HepG2 (cell line): ENCODE data around the gene PLB1. TPM values are rescaled to one million over a fixed set of nuclear protein-coding genes. Genes with fewer than 3 reads are reported as not detected.

Experiments
- ATAC-seq: fragments of 200-7000 bp; cut with Tn5 transposase; 3 replicates; pipeline ENCODE4 v1.9.1; 2020; ENCODE audit warnings: mild to moderate bottlenecking, moderate library complexity
- BruUV-seq: library from RNA; stranded (reverse); fragments of 400-500 nt; replicated peaks from 2 replicates; lab custom pipeline; 2021; lab: Mats Ljungman, UMichigan
- CTCF ChIA-PET: fragments of 300-600 bp; formaldehyde crosslinking; extraction: SDS; loops from one replicate; lab custom pipeline; 2021; ENCODE audit warnings: low total read pairs, inconsistent platforms, low intra/inter-chr PET ratio; lab: Yijun Ruan, JAX
- POLR2A ChIA-PET: fragments of 350-600 bp; sonication (Branson Sonifier 250); formaldehyde crosslinking; loops from one replicate; lab custom pipeline; 2020; ENCODE audit warnings: antibody characterized with exemption, inconsistent platforms; lab: Yijun Ruan, JAX
- DNase-seq: peaks from one replicate; pipeline ENCODE4 v3.0.0-alpha.2; 2015; ENCODE audit warnings: low spot score
- FAIRE-seq: peaks from 3 replicates; lab custom pipeline; 2011; peaks lifted over from hg19 to GRCh38; lab: Jason Lieb, UNC
- H2AFZ ChIP-seq: one replicate; pipeline ENCODE4 v1.6.1; 2011; ENCODE audit warnings: low read length, inconsistent platforms
- H3K27ac ChIP-seq: fragments of 300-600 bp; 3 replicates; pipeline ENCODE4 v1.8.0; 2011; ENCODE audit warnings: mixed run types, mild to moderate bottlenecking, mixed read lengths, low read length, inconsistent platforms; ENCODE audit not compliant: insufficient read depth; ENCODE audit errors: extremely low read length
- H3K27me3 ChIP-seq, 2 experiments: fragments of 200-600 bp in 1 of 2; 2 replicates in 1 of 2; 3 replicates in 1 of 2; pipeline versions ENCODE4 v1.6.0 to v1.8.0; 2011; ENCODE audit warnings: low read length in 2 of 2, mild to moderate bottlenecking in 2 of 2, moderate library complexity in 2 of 2, inconsistent platforms in 1 of 2; ENCODE audit not compliant: insufficient read depth in 2 of 2, control insufficient read depth in 1 of 2
- H3K36me3 ChIP-seq, 2 experiments: fragments of 200-600 bp in 1 of 2; replicated peaks in 1 of 2; 2 replicates in 1 of 2; 3 replicates in 1 of 2; pipeline versions ENCODE4 v1.5.1 to v1.8.0; 2011; ENCODE audit warnings: low read length in 2 of 2, inconsistent platforms in 1 of 2; ENCODE audit not compliant: insufficient read depth in 2 of 2, control insufficient read depth in 1 of 2
- H3K4me1 ChIP-seq: 2 replicates; pipeline ENCODE4 v1.5.1; 2012; ENCODE audit warnings: low read length, inconsistent platforms; ENCODE audit not compliant: insufficient read depth
- H3K4me2 ChIP-seq: 2 replicates; pipeline ENCODE4 v1.6.0; 2011; ENCODE audit warnings: low read depth, low read length, inconsistent platforms
- H3K4me3 ChIP-seq, 3 experiments: fragments of 200-600 bp in 1 of 3; sonication (generic), shearing (Covaris generic) in 1 of 3; replicated peaks in 1 of 3; 2 replicates each; pipeline ENCODE4 v1.5.1; 2011 to 2016; ENCODE audit warnings: low read length in 3 of 3, inconsistent platforms in 2 of 3, low read depth in 2 of 3, mild to moderate bottlenecking in 2 of 3, control low read depth in 1 of 3, mixed read lengths in 1 of 3; ENCODE audit not compliant: insufficient read depth in 1 of 3
- H3K79me2 ChIP-seq: one replicate; pipeline ENCODE4 v1.6.1; 2011; ENCODE audit warnings: low read length, inconsistent platforms; ENCODE audit not compliant: insufficient read depth
- H3K9ac ChIP-seq: 2 replicates; pipeline ENCODE4 v1.6.0; 2011; ENCODE audit warnings: mild to moderate bottlenecking, low read depth, low read length, inconsistent platforms; ENCODE audit not compliant: insufficient read depth
- H3K9me3 ChIP-seq: 2 replicates; pipeline ENCODE4 v1.5.1; 2012; ENCODE audit warnings: mild to moderate bottlenecking, low read length
- H4K20me1 ChIP-seq: 2 replicates; pipeline ENCODE4 v1.6.0; 2011; ENCODE audit warnings: inconsistent platforms, mild to moderate bottlenecking, low read length, moderate library complexity; ENCODE audit not compliant: insufficient read depth
- DMAP1 ChIP-seq: IDR thresholded peaks from 2 replicates; pipeline ENCODE4 v1.6.1; 2016
- DPF2 ChIP-seq: sonication (generic); formaldehyde crosslinking; IDR thresholded peaks from 2 replicates; pipeline ENCODE4 v1.4.0; 2020; ENCODE audit warnings: mild to moderate bottlenecking, low read depth, missing genetic modification reagents, borderline replicate concordance
- NFRKB ChIP-seq: fragments of 450-650 bp; IDR thresholded peaks from 2 replicates; pipeline ENCODE4 v1.6.1; 2017
- RXRA ChIP-seq: sonication (generic); formaldehyde crosslinking; IDR thresholded peaks from 2 replicates; pipeline ENCODE4 v1.5.1; 2020; ENCODE audit warnings: missing genetic modification reagents
- SALL2 ChIP-seq: sonication (generic); formaldehyde crosslinking; IDR thresholded peaks from 2 replicates; pipeline ENCODE4 v1.8.1; 2023; ENCODE audit warnings: mild to moderate bottlenecking, missing genetic modification reagents, inconsistent platforms
- ZNF274 ChIP-seq: sonication (generic); formaldehyde crosslinking; IDR thresholded peaks from 2 replicates; pipeline ENCODE4 v1.5.1; 2020; ENCODE audit warnings: mild to moderate bottlenecking, missing genetic modification reagents
- ZNF546 ChIP-seq: sonication (generic); formaldehyde crosslinking; conservative IDR thresholded peaks from 2 replicates; pipeline ENCODE4 v1.8.1; 2023; ENCODE audit warnings: mild to moderate bottlenecking, missing genetic modification reagents
- ZNF552 ChIP-seq: sonication (generic); formaldehyde crosslinking; IDR thresholded peaks from 2 replicates; pipeline ENCODE4 v1.9.0; 2022; ENCODE audit warnings: missing genetic modification reagents, mild to moderate bottlenecking, borderline replicate concordance
- ZNF83 ChIP-seq: sonication (generic); formaldehyde crosslinking; IDR thresholded peaks from 2 replicates; pipeline ENCODE4 v1.4.0; 2020; ENCODE audit warnings: missing genetic modification reagents, mild to moderate bottlenecking, borderline replicate concordance
- ZSCAN21 ChIP-seq: sonication (generic); formaldehyde crosslinking; IDR thresholded peaks from 2 replicates; pipeline ENCODE4 v1.8.0; 2022; ENCODE audit warnings: mild to moderate bottlenecking, missing genetic modification reagents, moderate library complexity, borderline replicate concordance
- ZSCAN30 ChIP-seq: sonication (generic); formaldehyde crosslinking; IDR thresholded peaks from 2 replicates; pipeline ENCODE4 v1.5.0; 2020; ENCODE audit warnings: mild to moderate bottlenecking, missing genetic modification reagents
- WGBS: methylation state at CpG from one replicate; pipeline ENCODE4 v1.1.6; 2017; ENCODE audit warnings: low lambda C conversion rate; 5-methylcytosine and 5-hydroxymethylcytosine counted together
- in situ Hi-C: cut with HindIII; loops from 2 replicates; pipeline ENCODE4 v1.10.0; 2017; ENCODE audit warnings: low pct_unique_long_range_greater_than_20kb; ENCODE audit not compliant: extremely low pct_ligation_motif_present
- intact Hi-C: fragments of 100-400 bp; cut with micrococcal nuclease; formaldehyde crosslinking; loops from one replicate; pipeline ENCODE4 v1.10.0; 2022; ENCODE audit not compliant: unreplicated experiment
- polyA plus RNA-seq, 8 experiments: library from polyadenylated mRNA; depleted of rRNA in 3 of 8; stranded (reverse) in 7 of 8; unstranded in 1 of 8; fragments of >200 nt; fragmentation: Illumina TruSeq in 4 of 8; extraction: Trizol in 4 of 8; gene quantifications; 2 replicates each; pipeline versions ENCODE4 v1.2.1 to v1.2.3, GENCODE V29; 2011 to 2016; ENCODE audit warnings: low read depth in 4 of 8, missing spikeins in 1 of 8, mixed read lengths in 1 of 8; ENCODE audit not compliant: insufficient read depth in 1 of 8
- total RNA-seq, 5 experiments: library from RNA; depleted of rRNA; stranded (reverse); fragments of >200 nt; fragmentation: Illumina TruSeq; extraction: Trizol; gene quantifications; 2 replicates each; pipeline ENCODE4 v1.2.3, GENCODE V29; 2016; ENCODE audit warnings: low read depth in 1 of 5
- TF ChIP-seq, protein P1 (sequence below): sonication (generic); formaldehyde crosslinking; IDR thresholded peaks from 2 replicates; pipeline ENCODE4 v1.4.0; 2020; ENCODE audit warnings: missing genetic modification reagents
- TF ChIP-seq, protein P2 (sequence below): sonication (generic); formaldehyde crosslinking; IDR thresholded peaks from 2 replicates; pipeline ENCODE4 v1.4.0; 2020; ENCODE audit warnings: mild to moderate bottlenecking, missing genetic modification reagents
- TF ChIP-seq, protein P3 (sequence below): sonication (generic); formaldehyde crosslinking; IDR thresholded peaks from 2 replicates; pipeline ENCODE4 v1.4.0; 2020; ENCODE audit warnings: missing genetic modification reagents
- TF ChIP-seq, protein P4 (sequence below): sonication (generic); formaldehyde crosslinking; IDR thresholded peaks from 2 replicates; pipeline ENCODE4 v1.4.0; 2020; ENCODE audit warnings: missing genetic modification reagents; ENCODE audit errors: not compliant biosample characterization
- TF ChIP-seq, protein P5 (sequence below): sonication (generic); formaldehyde crosslinking; IDR thresholded peaks from 2 replicates; pipeline ENCODE4 v1.5.0; 2020; ENCODE audit warnings: mild to moderate bottlenecking, low read depth, missing genetic modification reagents, borderline replicate concordance
- TF ChIP-seq, protein P6 (sequence below): sonication (generic); formaldehyde crosslinking; IDR thresholded peaks from 2 replicates; pipeline ENCODE4 v1.8.1; 2023; ENCODE audit warnings: missing genetic modification reagents, mild to moderate bottlenecking, borderline replicate concordance

The PLB1 gene
- total and polyA plus RNA-seq, 2 of the 13 experiments (the other 11 are each of a cell fraction or from before 2014, with no cell fraction given): 0.20 to 1.8 TPM

DNA sequence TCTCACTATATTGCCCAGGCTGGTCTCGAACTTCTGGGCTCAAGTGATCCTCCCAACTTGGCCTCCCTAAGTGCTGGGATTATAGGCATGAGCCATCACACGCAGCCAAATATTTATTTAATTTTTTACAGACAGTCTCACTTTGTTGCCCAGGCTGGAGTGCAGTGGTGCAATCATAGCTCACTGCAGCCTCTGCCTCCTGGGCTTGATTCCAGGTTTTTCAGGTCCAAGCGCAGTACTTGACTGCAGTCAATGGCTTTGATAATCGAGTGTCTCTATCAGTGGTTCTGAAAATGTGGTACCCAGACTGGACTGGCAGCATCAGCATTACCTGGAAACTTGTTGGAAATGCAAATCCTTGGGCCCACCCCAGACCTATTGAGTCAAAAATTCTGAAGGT, 63.1 kb downstream of the PLB1 start:
- H3K27ac ChIP-seq: no peak overlapping the region
- FAIRE-seq: no peak
- in situ Hi-C loops: no loop called here
- H3K27me3 ChIP-seq: no peaks in the 10 kb centered on the region
- H3K79me2 ChIP-seq: no peaks in the 10 kb centered on the region
- intact Hi-C loops: no loop called here
- BruUV-seq: no TSS peak
- H3K4me1 ChIP-seq: no peaks in the 10 kb centered on the region
- ChIA-PET POLR2A (no interaction called here), CTCF (no interaction called here)
- no peak for TF ChIP-seq DPF2 (CRISPR knock-in tag)
- TF ChIP-seq ZSCAN30 (CRISPR knock-in tag): no peak
- no peak for TF ChIP-seq SALL2 (CRISPR knock-in tag)
- TF ChIP-seq, protein P1, sequence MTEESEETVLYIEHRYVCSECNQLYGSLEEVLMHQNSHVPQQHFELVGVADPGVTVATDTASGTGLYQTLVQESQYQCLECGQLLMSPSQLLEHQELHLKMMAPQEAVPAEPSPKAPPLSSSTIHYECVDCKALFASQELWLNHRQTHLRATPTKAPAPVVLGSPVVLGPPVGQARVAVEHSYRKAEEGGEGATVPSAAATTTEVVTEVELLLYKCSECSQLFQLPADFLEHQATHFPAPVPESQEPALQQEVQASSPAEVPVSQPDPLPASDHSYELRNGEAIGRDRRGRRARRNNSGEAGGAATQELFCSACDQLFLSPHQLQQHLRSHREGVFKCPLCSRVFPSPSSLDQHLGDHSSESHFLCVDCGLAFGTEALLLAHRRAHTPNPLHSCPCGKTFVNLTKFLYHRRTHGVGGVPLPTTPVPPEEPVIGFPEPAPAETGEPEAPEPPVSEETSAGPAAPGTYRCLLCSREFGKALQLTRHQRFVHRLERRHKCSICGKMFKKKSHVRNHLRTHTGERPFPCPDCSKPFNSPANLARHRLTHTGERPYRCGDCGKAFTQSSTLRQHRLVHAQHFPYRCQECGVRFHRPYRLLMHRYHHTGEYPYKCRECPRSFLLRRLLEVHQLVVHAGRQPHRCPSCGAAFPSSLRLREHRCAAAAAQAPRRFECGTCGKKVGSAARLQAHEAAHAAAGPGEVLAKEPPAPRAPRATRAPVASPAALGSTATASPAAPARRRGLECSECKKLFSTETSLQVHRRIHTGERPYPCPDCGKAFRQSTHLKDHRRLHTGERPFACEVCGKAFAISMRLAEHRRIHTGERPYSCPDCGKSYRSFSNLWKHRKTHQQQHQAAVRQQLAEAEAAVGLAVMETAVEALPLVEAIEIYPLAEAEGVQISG (CRISPR knock-in tag): no peak
- no peak for TF ChIP-seq DMAP1 (CRISPR knock-in tag)
- no peak for TF ChIP-seq ZNF552 (CRISPR knock-in tag)
- no peak for TF ChIP-seq ZNF546 (CRISPR knock-in tag)
- no peak for TF ChIP-seq NFRKB
- TF ChIP-seq, protein P2, sequence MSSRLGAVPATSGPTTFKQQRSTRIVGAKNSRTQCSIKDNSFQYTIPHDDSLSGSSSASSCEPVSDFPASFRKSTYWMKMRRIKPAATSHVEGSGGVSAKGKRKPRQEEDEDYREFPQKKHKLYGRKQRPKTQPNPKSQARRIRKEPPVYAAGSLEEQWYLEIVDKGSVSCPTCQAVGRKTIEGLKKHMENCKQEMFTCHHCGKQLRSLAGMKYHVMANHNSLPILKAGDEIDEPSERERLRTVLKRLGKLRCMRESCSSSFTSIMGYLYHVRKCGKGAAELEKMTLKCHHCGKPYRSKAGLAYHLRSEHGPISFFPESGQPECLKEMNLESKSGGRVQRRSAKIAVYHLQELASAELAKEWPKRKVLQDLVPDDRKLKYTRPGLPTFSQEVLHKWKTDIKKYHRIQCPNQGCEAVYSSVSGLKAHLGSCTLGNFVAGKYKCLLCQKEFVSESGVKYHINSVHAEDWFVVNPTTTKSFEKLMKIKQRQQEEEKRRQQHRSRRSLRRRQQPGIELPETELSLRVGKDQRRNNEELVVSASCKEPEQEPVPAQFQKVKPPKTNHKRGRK: no peak
- TF ChIP-seq, protein P3, sequence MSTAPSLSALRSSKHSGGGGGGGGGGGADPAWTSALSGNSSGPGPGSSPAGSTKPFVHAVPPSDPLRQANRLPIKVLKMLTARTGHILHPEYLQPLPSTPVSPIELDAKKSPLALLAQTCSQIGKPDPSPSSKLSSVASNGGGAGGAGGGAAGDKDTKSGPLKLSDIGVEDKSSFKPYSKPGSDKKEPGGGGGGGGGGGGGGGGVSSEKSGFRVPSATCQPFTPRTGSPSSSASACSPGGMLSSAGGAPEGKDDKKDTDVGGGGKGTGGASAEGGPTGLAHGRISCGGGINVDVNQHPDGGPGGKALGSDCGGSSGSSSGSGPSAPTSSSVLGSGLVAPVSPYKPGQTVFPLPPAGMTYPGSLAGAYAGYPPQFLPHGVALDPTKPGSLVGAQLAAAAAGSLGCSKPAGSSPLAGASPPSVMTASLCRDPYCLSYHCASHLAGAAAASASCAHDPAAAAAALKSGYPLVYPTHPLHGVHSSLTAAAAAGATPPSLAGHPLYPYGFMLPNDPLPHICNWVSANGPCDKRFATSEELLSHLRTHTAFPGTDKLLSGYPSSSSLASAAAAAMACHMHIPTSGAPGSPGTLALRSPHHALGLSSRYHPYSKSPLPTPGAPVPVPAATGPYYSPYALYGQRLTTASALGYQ (CRISPR knock-in tag): no peak
- no peak for TF ChIP-seq ZSCAN21 (CRISPR knock-in tag)
- TF ChIP-seq, protein P4, sequence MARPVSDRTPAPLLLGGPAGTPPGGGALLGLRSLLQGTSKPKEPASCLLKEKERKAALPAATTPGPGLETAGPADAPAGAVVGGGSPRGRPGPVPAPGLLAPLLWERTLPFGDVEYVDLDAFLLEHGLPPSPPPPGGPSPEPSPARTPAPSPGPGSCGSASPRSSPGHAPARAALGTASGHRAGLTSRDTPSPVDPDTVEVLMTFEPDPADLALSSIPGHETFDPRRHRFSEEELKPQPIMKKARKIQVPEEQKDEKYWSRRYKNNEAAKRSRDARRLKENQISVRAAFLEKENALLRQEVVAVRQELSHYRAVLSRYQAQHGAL (CRISPR knock-in tag): no peak
- TF ChIP-seq ZNF274 (CRISPR knock-in tag): no peak
- no peak for TF ChIP-seq RXRA (CRISPR knock-in tag)
- TF ChIP-seq, protein P5, sequence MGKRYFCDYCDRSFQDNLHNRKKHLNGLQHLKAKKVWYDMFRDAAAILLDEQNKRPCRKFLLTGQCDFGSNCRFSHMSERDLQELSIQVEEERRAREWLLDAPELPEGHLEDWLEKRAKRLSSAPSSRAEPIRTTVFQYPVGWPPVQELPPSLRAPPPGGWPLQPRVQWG (CRISPR knock-in tag): no peak
- TF ChIP-seq ZNF83: no peak
- TF ChIP-seq, protein P6, sequence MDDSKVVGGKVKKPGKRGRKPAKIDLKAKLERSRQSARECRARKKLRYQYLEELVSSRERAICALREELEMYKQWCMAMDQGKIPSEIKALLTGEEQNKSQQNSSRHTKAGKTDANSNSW (CRISPR knock-in tag): no peak
- no peak for DNase-seq
- no peak for ATAC-seq
- 27% methylated on average over 4 of the region's 4 CpGs for WGBS
- no peaks in the 10 kb centered on the region for H4K20me1 ChIP-seq
- no peak overlapping the region for H2AFZ ChIP-seq
- H3K4me3 ChIP-seq: no peak overlapping the region
- no peaks in the 10 kb centered on the region for H3K36me3 ChIP-seq
- H3K9me3 ChIP-seq: no peaks in the 10 kb centered on the region
- no peak overlapping the region for H3K4me2 ChIP-seq
- no peak overlapping the region for H3K9ac ChIP-seq
